Activated CD4-positive, alpha-beta T cell treated with anti-CD3 and anti-CD28 coated beads, Interleukin-2, amount 10 ng/mL, durations not matched to agents 24 days and 14 days (primary cell): ENCODE data around the gene TRAF3IP3. TPM values are rescaled to one million over a fixed set of nuclear protein-coding genes. Genes with fewer than 3 reads are reported as not detected.

Source experiments
- DNase-seq: peaks from one replicate; pipeline ENCODE4 v3.0.0; 2022
- H3K27ac Mint-ChIP-seq: one replicate; pipeline ENCODE4 v1.8.0; 2022; ENCODE audit warnings: mild to moderate bottlenecking, mixed read lengths
- H3K27me3 Mint-ChIP-seq: one replicate; pipeline ENCODE4 v1.8.0; 2022; ENCODE audit warnings: mixed read lengths
- H3K36me3 Mint-ChIP-seq: one replicate; pipeline ENCODE4 v1.8.0; 2022; ENCODE audit warnings: low read depth, mild to moderate bottlenecking, mixed read lengths
- H3K4me1 Mint-ChIP-seq: one replicate; pipeline ENCODE4 v1.8.0; 2021; ENCODE audit warnings: mixed read lengths
- H3K4me3 Mint-ChIP-seq: one replicate; pipeline ENCODE4 v1.8.0; 2022; ENCODE audit warnings: mild to moderate bottlenecking, moderate library complexity, mixed read lengths
- H3K9me3 Mint-ChIP-seq: one replicate; pipeline ENCODE4 v1.8.0; 2021; ENCODE audit warnings: mixed read lengths
- intact Hi-C: fragments of 100-400 bp; cut with micrococcal nuclease; formaldehyde crosslinking; loops from one replicate; pipeline ENCODE4 v1.15.1; 2023
- total RNA-seq: library from RNA; stranded (reverse); gene quantifications from 2 replicates; pipeline ENCODE4 v1.2.3, GENCODE V29; 2022

TRAF3IP3 gene
- total RNA-seq, 1 donor from 2014 or later = 394 TPM

DNA sequence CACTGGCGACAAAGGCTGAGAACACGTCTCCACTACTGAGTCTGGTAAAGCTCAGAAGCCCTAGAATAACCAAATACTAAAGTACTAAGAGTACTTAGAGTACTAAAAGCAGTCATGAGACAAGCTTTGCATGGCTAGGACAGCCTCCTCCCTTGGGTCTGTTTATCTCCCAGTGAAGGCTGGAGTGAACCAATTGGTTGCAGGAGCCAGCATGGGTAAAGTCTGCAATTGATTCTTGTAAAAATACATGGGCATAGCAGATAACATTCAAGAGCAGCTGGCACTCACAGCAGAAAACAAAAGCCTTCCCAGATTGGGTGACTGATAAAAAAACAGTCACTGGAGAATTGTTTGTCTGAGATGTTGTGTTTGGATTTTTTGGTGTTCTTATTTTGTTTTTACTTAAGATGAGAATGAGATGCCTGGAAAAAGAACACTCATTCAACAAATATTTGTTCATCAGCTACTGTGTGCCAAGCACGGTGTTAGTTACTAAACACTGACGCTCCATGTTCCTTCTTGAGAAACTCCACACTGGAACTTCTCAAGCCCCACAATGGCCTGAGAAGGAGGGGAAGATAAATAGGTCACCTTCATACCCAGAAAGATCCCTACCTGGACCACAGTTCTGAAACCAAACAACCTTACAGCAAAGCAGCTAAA lies 46.4 kb downstream of the TRAF3IP3 start:
- intact Hi-C loops = no loop called here
- Mint-ChIP-seq H3K4me3 (no peak overlapping the region), H3K9me3 (no peaks in the 10 kb centered on the region), H3K27ac (no peak overlapping the region), H3K4me1 (peaks cover 13% of the 10 kb centered on the region), H3K36me3 (no peaks in the 10 kb centered on the region), H3K27me3 (peaks cover 14% of the 10 kb centered on the region)
- DNase-seq = no peak

GRCh38 chr1:209802780-209803152 lies 46.9 kb downstream of the TRAF3IP3 start:
- intact Hi-C loops = no loop called here

DNA sequence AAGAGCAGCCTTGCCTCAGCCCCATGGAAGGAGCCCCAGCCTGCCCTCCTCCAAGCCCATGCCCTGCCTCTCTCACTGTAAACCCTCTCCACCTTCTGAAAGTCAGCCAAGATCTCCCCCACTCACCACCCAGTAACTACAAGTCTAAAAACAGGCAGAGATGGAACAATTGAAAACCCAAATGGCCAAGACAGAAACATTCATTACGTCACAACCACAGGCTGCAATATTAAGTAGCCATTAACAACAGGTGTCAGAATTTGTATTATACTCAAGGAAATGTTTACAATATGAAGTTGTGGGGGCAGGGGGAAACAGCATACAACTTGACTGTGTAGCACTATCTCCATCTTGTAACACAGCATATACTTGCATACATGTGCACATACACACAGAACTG lies 47.7 kb downstream of the TRAF3IP3 start:
- Mint-ChIP-seq H3K36me3 (no peaks in the 10 kb centered on the region), H3K9me3 (no peaks in the 10 kb centered on the region), H3K4me3 (no peak overlapping the region), H3K27ac (no peak overlapping the region), H3K4me1 (peaks cover 14% of the 10 kb centered on the region), H3K27me3 (peaks cover 14% of the 10 kb centered on the region)
- intact Hi-C loops = no loop called here
- DNase-seq = no peak

More at GRCh38 chr1:209802780-209803152, 46.9 kb downstream of the TRAF3IP3 start:
- Mint-ChIP-seq H3K27ac (no peak overlapping the region), H3K27me3 (peaks cover 14% of the 10 kb centered on the region), H3K9me3 (no peaks in the 10 kb centered on the region), H3K4me1 (peaks cover 17% of the 10 kb centered on the region), H3K36me3 (no peaks in the 10 kb centered on the region), H3K4me3 (no peak overlapping the region)
- no peak for DNase-seq

DNA sequence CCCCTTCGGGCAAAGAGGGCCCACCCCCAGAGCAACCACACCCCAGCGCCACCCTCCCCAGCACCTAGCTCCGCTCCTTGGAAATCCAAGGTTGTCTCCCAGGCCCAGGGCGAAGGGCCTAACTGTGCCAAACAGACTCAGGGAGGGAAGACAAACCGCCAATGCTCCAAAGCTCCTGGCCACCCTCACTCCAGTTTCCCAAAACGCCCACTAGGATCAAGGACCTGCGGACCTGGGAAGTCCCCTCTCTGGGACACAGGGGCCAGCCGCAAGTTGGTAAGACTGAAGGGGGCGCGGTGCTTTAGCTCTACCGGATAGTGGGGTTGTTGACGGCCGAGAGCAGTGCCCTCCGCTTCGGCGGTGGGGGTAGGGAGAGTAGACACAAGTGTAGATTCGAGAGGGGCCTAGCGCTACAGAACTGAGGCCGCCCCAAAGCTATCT lies 49.5 kb downstream of the TRAF3IP3 start:
- Mint-ChIP-seq H3K27ac (no peak overlapping the region), H3K9me3 (no peaks in the 10 kb centered on the region), H3K4me1 (peaks cover 14% of the 10 kb centered on the region), H3K36me3 (no peaks in the 10 kb centered on the region), H3K4me3 (no peak overlapping the region), H3K27me3 (peaks cover 12% of the 10 kb centered on the region)
- intact Hi-C loops = no loop called here
- no peak for DNase-seq

DNA sequence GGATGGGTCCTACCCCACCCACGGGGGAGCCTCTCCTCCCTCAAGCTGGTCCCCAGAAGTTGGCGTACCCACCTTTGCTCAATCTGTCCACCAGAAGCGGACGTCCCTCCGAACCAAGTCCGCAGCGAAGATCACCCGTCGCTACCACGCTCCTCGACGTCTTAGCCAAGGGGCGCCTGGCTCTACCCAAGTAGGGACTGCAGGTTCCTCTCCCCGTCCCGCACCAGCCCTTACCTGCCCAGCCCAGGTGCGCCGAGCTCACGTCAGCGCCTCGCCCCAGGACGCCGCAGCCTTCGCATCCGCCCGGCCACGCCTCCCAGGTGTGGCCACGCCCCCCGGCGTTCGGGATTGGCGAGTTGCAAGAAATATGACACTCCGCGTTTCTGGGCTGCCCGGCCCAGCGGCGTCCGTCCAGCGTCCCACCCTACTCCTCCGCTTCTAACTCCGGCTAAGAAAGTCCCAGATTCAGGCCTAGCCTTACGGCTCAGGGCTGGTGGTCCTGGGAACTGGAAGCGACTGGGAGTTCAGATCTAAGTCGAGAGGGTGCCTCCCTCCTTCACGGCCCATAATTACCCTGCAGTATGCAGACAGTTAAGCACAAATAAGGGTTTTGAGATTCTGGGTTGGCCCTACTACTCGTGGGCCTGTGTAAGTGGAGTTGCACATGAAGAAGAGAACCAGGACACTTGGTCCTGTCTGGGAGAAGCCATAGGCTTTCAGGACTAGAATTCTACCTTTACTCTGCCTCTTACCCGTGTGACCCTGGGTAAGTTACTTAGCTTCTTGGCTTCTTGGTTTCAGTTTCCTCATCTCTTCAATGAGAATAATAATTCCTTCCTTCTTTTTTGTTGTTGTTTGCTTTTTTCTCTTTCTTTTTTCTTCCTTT lies 50.3 kb downstream of the TRAF3IP3 start, which contains the start of gene IRF6:
Gene IRF6 (minus strand): TSS at position 268 of the 886 bp plus-strand sequence. CDS start 4,729 bp downstream, outside the sequence.
- peaks cover 11% of the 10 kb centered on the region for H3K27me3 Mint-ChIP-seq
- no peaks in the 10 kb centered on the region for H3K36me3 Mint-ChIP-seq
- peak; percentile 71 for DNase-seq
- H3K4me1 Mint-ChIP-seq = peaks cover 14% of the 10 kb centered on the region
- peak within 1 kb of the TSS; percentile 66 for H3K4me3 Mint-ChIP-seq
- H3K27ac Mint-ChIP-seq = no peak within 1 kb of the TSS
- intact Hi-C loops = no loop called here
- no peaks in the 10 kb centered on the region for H3K9me3 Mint-ChIP-seq

GRCh38 chr1:209807509-209807908 lies 51.7 kb downstream of the TRAF3IP3 start:
- no peak overlapping the region for H3K4me3 Mint-ChIP-seq
- intact Hi-C loops = no loop called here
- no peak for DNase-seq
- H3K36me3 Mint-ChIP-seq = no peaks in the 10 kb centered on the region
- H3K27ac Mint-ChIP-seq = no peak overlapping the region
- H3K27me3 Mint-ChIP-seq = peaks cover 6% of the 10 kb centered on the region
- no peaks in the 10 kb centered on the region for H3K9me3 Mint-ChIP-seq
- peaks cover 14% of the 10 kb centered on the region for H3K4me1 Mint-ChIP-seq

- Mint-ChIP-seq H3K9me3 (no peaks in the 10 kb centered on the region), H3K27me3 (peaks cover 5% of the 10 kb centered on the region), H3K4me3 (no peak overlapping the region), H3K36me3 (no peaks in the 10 kb centered on the region), H3K27ac (no peak overlapping the region), H3K4me1 (peaks cover 14% of the 10 kb centered on the region)
- intact Hi-C loops = no loop called here
- no peak for DNase-seq
These were observed 52.3 kb downstream of the TRAF3IP3 start for GRCh38 chr1:209808059-209808581.

DNA sequence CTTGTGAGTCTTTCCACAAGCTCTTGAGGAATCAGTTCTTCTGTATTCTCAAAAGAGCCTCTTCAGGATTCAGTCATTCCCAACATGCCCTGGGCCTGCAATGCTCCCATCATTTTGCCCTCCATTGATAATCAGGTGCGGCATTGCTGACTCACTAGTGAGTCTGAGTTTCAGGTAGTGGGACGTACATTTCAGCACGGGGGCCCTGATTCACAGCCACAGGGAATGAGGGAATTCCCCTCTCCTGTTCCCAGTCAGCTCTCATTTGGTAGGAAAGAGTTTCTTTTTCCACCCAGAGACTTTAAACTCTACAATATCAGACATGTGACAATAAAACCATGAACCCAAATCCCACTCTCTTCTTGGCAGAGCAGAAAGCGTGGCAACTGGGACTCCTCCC lies 53.8 kb downstream of the TRAF3IP3 start:
- Mint-ChIP-seq H3K27ac (no peak overlapping the region), H3K4me3 (no peak overlapping the region), H3K36me3 (no peaks in the 10 kb centered on the region), H3K27me3 (no peaks in the 10 kb centered on the region), H3K9me3 (no peaks in the 10 kb centered on the region), H3K4me1 (peaks cover 11% of the 10 kb centered on the region)
- intact Hi-C loops = no loop called here
- DNase-seq = no peak

GRCh38 chr1:209810783-209811182 lies 54.9 kb downstream of the TRAF3IP3 start:
- no peaks in the 10 kb centered on the region for H3K27me3 Mint-ChIP-seq
- no peak for DNase-seq
- no peaks in the 10 kb centered on the region for H3K36me3 Mint-ChIP-seq
- no peaks in the 10 kb centered on the region for H3K9me3 Mint-ChIP-seq
- intact Hi-C loops = no loop called here
- H3K27ac Mint-ChIP-seq = no peak overlapping the region
- peaks cover 11% of the 10 kb centered on the region for H3K4me1 Mint-ChIP-seq
- H3K4me3 Mint-ChIP-seq = no peak overlapping the region

DNA sequence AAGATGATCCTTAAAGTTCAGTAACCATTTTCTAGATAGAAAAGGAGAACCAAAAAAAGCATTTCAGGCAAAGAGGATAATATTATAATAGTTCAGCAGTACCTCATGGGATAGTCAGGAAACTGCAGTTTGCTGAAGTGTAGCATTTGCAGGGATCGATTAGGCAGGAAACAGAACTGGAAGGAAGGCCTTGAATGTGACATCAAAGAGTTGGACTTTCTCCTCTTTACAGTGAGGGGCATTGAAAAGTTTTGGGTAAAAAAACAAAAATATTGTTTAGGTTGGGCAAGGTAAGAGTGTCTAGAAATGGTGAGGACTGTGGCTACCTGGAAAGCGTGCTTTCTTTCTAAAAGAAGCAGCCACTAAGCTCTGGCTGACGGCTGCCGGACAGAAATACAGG lies 58.0 kb downstream of the TRAF3IP3 start:
- no peak overlapping the region for H3K4me3 Mint-ChIP-seq
- intact Hi-C loops = no loop called here
- H3K27me3 Mint-ChIP-seq = no peaks in the 10 kb centered on the region
- peaks cover 7% of the 10 kb centered on the region for H3K4me1 Mint-ChIP-seq
- H3K36me3 Mint-ChIP-seq = no peaks in the 10 kb centered on the region
- H3K9me3 Mint-ChIP-seq = no peaks in the 10 kb centered on the region
- H3K27ac Mint-ChIP-seq = no peak overlapping the region
- DNase-seq = no peak

DNA sequence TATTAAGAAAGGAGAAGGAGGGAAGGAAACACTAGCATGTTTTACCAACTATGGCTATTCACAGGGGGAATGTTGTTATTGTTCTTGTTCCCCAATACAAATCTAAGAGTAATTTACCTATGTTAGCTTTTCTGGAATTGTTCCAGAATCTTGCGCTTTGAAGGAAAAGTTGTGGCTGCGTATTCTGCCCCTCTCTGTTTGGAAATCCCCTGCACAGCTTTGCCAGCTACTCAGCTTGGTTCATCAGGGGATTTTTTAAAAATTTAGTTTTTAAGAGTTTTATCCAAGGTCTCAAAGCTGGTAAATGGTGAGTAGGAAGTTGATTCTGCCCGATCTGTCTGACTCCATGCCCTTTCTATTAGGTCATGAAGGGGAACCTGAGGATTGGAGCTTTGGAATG lies 59.6 kb downstream of the TRAF3IP3 start:
- Mint-ChIP-seq H3K9me3 (no peaks in the 10 kb centered on the region), H3K27ac (no peak overlapping the region), H3K27me3 (peaks cover 6% of the 10 kb centered on the region), H3K4me3 (no peak overlapping the region), H3K4me1 (peaks cover 7% of the 10 kb centered on the region), H3K36me3 (no peaks in the 10 kb centered on the region)
- DNase-seq = no peak
- intact Hi-C loops = no loop called here

GRCh38 chr1:209815931-209816341 lies 60.1 kb downstream of the TRAF3IP3 start:
- intact Hi-C loops = no loop called here
- H3K27me3 Mint-ChIP-seq = peaks cover 10% of the 10 kb centered on the region
- DNase-seq = no peak
- H3K9me3 Mint-ChIP-seq = no peaks in the 10 kb centered on the region
- no peaks in the 10 kb centered on the region for H3K36me3 Mint-ChIP-seq
- peaks cover 7% of the 10 kb centered on the region for H3K4me1 Mint-ChIP-seq
- H3K27ac Mint-ChIP-seq = no peak overlapping the region
- H3K4me3 Mint-ChIP-seq = no peak overlapping the region

- no peak overlapping the region for H3K27ac Mint-ChIP-seq
- H3K9me3 Mint-ChIP-seq = no peaks in the 10 kb centered on the region
- intact Hi-C loops = no loop called here
These were observed 61.1 kb downstream of the TRAF3IP3 start for GRCh38 chr1:209816923-209817322.

GRCh38 chr1:209817691-209818090 lies 61.8 kb downstream of the TRAF3IP3 start:
- Mint-ChIP-seq H3K27ac (no peak overlapping the region), H3K9me3 (no peaks in the 10 kb centered on the region), H3K4me3 (no peak overlapping the region), H3K4me1 (peaks cover 9% of the 10 kb centered on the region), H3K36me3 (no peaks in the 10 kb centered on the region), H3K27me3 (peaks cover 17% of the 10 kb centered on the region)
- intact Hi-C loops = no loop called here
- DNase-seq = no peak

More at GRCh38 chr1:209816923-209817322, 61.1 kb downstream of the TRAF3IP3 start:
- peaks cover 7% of the 10 kb centered on the region for H3K4me1 Mint-ChIP-seq
- peaks cover 15% of the 10 kb centered on the region for H3K27me3 Mint-ChIP-seq
- H3K36me3 Mint-ChIP-seq = no peaks in the 10 kb centered on the region
- H3K4me3 Mint-ChIP-seq = no peak overlapping the region
- DNase-seq = no peak
